ENCODE data around the gene PLAGL2.
"Not testable (repeated sequence)": the region's sequence is repeated elsewhere in the genome, so short reads cannot be mapped to it uniquely, and the experiment has no call there.

Gene PLAGL2

DNA sequence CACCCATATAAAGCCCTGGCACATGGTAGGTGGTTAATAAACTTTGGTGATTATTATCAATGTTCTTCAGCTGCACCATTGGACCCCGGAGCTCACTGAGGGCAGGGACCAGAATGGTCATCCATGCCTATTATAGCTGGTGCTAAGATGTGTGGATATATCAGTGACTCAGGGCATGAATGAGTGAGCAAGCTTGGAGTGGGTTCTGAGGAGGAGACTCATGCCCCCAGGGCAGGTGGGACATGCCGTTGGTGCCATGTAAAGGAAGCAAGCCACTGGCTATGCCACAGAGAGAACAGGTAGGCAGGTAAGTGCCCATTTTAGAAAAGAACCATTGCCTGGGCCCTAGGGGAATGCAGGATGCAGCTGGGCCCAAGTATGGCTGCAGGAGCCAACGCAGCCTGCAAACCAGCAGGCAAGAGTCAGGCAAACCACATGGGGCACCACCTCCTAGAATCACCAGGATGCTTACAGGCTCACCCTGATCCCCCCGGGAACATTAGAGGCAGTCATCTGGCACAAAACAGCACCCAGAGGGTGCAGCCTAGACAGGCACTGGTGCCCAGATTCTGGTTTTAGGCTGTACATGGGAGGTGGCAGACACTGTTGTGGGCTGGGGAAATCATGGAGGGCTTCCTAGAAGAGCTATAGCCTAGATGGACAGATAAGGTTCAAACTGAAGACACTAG is 23.5 kb downstream of the PLAGL2 start:
- no peak for DNase-seq (ENCODE audit: low read depth)

DNA sequence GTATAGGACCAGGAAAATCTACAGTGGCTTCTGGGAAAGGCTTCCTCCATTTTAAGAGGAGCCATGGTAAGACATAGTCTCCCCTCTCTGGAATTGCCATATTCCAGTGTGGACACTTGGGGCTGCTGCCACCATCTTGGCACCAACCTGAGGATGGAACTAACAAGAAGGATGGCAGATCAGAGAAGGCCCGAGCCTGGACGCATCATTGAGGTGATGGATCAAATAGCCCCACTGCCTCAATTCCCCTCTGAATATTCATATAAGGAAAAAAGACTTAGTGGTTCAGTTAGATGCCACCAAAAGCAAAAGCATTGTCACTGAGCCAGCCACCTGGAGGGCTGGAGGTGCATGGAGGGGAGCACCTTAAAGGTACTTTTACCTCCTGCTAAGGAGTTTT is 25.9 kb downstream of the PLAGL2 start:
- no peak for DNase-seq (ENCODE audit: low read depth)

DNA sequence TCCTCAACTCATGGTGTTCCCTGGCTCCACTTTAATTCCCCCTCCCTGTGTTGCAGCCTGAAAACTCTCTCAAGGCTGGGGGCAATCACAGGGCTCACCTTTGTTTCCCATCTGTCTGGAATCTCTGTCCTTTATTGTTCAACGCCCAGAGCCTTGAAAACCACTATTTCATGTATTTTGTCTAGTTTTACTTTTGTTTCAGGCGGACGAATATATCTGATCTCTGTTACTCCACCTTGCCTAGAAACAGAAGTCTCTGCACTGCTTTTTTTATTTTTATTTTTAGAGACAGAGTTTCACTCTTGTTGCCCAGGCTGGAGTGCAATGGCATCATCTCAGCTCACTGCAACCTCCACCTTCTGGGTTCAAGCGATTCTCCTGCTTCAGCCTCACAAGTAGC is 27.6 kb downstream of the PLAGL2 start:
- no peak for DNase-seq (ENCODE audit: low read depth)

DNA sequence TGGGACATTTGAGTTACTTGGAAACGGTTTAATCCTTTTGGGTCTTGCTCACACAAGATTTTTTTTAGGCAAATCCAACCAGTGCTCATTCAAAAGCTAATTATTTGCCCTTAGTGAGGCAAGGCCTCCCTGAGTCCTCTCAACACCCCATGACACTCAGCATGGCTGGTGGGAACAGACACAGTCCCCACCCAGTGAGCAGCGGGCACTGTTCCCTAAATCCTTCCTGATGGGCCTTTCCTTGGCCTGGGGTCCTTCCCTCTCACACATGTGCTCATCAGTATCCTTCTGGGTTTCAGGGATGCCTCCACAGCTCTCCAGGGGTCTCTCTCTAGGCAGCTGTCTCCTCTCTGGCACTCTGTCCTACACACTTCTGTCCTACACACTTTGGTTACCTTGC is 28.0 kb downstream of the PLAGL2 start:
- no peak for DNase-seq (ENCODE audit: low read depth)

DNA sequence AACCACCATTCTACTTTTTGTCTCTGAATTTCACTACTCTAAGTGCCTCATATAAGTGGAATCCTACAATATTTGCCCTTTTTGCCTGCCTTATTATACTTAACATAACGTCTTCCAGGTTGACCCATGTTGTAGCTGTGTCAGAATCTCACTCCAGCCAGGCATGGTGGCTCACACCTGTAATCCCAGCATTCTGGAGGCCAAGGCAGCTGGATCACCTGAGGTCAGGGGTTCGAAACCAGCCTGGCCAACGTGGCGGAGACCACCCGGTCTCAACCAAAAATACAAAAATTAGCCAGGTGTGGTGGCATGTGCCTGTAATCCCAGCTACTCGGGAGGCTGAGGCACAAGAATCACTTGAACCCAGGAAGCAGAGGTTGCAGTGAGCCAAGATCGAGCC is 29.8 kb downstream of the PLAGL2 start:
- DNase-seq (ENCODE audit: low read depth), result not testable (repeated sequence)

DNA sequence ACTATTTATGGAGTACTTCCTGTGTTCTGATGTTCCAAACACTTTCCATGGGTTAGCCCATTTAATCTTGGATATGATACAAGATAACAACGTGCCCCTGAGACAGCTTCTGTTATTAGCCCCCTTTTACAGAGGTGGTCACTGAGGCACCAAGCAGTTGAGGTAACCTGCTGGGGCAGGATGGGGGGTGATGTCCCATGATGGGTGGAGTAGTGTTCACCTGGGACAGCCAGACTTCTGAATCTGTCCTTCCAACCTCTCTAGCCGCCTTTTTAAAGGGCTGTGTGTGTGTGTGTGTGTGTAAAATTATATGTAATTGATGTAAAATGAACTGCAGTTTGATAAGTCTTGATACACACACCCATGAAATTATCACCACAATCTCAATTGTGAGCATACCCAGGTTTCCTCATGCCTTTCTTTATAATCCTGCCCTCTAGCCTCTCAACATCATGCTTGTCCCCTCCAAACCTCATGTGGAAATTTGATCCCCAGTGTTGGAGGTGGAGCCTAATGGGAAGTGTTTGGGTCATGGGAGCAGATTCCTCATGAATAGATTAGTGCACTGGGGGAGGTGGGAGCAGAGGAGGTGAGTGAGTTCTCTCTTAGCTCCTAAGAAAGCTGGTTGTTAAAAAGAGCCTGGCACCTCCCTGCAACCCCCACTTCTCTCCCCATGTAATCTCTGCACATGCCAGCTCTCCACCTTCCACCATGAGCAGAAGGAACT is 39.2 kb downstream of the PLAGL2 start:
- no peak for DNase-seq (ENCODE audit: low read depth)

DNA sequence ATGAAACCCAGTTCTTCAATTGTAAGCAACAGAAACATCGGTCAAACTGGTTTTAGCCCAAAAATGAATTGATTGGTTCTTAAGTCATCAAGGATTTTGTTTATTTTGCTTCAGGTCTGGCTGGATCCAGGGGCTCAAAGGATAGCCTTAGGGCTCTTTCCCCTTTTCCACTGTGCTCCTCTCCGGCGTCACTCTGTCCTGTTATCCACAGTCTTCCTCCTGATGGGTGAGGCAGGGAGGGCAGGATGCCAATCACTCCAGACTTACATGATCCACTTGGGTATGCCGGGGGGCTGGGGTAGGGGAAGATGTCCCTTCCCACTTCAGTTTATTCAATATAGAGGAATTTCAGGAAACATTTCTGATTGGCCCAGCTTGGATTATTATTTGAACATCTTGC is 40.0 kb downstream of the PLAGL2 start:
- no peak for DNase-seq (ENCODE audit: low read depth)

DNA sequence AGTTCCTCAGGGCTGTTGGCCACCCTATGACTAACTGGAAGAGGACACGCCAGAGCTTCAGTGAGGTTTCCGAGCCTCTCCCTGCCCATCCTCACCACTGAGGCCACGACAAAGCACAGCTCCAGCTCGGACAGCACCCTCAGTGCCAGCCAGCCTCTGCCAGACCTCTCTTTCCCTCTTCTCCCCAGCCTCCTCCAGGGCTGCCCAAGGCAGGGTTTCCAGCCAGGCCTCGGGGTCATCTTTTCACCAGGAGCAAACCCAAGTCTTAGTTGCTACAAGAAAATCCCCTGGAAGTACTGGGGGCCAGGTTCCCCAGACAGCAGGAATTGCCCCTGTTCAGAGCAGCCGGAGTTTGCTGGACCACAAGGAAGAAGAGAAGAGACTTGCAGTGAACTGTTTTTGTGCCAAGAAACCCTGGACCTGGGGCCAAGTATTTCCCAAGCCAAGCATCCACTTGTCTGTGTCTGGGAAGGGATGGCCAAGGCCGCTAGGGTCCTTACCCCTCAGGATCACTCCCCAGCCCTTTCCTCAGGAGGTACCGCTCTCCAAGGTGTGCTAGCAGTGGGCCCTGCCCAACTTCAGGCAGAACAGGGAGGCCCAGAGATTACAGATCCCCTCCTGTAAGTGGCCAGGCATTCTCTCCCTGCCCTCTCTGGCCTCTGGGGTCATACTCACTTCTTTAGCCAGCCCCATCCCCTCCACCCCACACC is 41.6 kb downstream of the PLAGL2 start:
- DNase-seq (ENCODE audit: low read depth), result no peak

DNA sequence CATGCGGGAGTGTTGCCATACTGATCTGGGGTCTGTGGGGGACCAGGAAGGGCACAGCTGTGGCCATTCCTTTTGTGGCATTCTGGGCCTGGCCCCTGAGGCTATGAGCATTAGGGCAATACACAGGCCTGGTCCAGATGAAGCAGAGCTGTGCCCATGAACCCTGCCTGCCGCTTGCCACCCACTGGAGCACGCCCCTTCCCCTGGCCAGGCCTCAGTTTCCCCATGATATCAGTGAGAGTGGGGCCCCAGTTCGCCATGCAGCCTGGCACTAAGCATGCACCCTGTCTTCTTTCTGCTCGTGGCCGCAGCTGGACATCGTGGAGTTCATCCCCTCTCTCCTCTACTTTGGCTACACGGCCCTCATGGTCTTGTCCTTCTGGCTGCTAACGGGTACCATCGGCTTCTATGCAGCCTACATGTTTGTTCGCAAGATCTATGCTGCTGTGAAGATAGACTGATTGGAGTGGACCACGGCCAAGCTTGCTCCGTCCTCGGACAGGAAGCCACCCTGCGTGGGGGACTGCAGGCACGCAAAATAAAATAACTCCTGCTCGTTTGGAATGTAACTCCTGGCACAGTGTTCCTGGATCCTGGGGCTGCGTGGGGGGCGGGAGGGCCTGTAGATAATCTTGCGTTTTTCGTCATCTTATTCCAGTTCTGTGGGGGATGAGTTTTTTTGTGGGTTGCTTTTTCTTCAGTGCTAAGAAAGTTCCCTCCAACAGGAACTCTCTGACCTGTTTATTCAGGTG is 42.4 kb downstream of the PLAGL2 start:
- no peak for DNase-seq (ENCODE audit: low read depth)

DNA sequence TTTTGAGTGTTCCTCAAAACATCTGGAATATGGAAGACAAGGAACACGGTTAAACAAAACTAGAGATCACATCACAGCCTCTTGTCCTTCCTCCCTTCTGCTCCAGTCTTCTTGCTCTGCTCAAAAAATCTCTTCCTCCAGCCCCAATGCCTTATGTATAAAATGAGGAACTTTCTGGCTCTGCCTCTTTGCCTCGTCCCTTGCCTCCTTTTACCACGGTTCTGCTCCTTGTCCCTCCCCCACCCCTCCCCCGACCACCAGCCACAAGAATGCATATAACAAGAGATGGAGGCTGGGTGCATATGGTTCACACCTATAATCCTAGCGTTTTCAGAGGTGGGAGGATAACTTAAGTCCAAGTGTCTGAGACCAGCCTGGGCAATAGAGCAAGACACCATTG is 43.6 kb downstream of the PLAGL2 start:
- DNase-seq (ENCODE audit: low read depth), result no peak

DNA sequence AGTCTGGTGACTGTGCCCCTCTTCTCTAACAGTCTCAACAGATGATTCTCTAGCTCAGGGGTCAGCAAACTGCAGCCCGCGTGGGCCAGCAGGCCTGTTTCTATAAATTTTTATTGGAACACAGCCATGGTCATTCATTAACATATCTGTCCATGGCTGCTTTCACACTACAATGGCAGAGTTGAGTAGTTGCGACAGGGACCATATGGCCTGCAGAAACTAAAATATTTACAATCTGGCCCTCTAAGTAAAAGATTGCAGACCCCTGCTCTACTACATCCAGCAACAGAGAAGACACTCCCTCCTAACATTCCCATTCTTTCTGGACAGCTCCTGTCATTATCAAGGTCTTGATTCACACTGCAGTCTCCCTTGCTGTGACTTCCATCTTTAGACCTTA is 45.2 kb downstream of the PLAGL2 start:
- no peak for DNase-seq (ENCODE audit: low read depth)

DNA sequence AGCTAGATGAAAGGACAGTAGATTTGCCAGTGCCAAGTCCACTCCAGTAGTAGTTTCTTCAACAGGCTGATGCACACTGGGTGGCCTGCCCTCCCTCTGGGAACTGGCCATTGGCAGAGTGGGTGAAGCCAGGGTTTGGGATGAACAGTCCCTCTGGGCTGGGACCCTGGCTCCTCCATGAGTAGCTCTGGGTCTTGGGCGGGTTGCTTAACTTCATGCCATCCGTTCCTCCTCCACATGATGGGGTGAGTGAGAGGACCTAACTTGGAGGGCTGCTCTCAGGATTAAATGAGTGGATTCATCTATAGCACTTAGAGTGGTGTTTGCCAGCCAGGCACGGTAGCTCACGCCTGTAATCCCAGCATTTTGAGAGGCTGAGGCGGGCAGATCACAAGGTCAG is 47.2 kb downstream of the PLAGL2 start:
- no peak for DNase-seq (ENCODE audit: low read depth)

DNA sequence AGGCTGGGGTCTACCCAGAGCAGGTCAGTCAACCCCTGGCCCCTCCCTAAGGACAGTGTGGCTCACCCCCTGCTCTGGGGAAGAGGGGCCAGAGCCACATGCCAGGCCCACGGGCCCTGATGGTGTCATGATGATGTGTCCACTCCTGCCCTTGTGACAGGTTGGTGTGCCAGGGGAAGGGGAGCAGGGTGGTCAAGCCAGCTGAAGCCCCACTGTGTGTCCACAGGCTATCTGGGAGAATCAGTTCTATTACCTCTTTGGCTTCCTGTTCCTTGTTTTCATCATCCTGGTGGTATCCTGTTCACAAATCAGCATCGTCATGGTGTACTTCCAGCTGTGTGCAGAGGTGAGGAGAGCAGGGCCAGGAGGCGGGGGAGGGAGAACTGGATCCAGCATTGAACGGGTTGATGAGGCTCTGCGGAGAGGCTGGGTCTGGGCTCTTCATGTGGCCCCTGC is 47.7 kb downstream of the PLAGL2 start:
- DNase-seq (ENCODE audit: low read depth), result no peak

DNA sequence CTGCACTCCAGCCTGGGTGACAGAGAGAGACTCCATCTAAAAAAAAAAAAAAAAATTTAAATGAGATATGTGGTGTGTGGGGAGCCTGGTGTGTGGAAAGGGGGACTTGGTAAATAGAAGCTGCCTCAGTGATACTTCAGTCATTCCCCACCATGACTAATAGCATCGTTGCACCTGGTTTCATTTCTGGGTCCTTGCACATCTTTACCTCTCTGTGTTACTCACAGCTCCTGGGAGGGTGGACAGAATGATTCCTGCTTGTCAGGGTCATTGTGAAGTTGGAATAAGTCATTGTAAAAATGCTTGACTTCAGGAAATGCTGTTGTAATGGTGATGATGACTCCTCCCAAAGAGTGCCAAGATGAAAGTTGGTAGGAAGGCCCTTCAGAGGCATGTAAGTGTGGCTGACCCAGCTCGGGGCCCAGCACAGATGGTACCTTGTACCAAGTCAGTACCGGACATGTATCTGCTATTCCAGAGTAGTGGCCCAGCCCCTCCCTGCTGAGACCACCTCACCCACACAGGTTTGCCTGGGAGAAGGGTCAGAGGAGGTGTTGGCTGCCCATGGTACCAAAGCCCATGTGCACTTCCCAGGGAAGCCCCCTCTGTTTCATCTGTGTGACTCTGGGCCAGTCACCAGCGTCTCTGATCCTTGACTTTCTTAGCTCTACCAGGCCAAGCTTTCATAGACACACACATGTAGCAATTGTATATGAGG is 48.4 kb downstream of the PLAGL2 start:
- DNase-seq (ENCODE audit: low read depth), result no peak

DNA sequence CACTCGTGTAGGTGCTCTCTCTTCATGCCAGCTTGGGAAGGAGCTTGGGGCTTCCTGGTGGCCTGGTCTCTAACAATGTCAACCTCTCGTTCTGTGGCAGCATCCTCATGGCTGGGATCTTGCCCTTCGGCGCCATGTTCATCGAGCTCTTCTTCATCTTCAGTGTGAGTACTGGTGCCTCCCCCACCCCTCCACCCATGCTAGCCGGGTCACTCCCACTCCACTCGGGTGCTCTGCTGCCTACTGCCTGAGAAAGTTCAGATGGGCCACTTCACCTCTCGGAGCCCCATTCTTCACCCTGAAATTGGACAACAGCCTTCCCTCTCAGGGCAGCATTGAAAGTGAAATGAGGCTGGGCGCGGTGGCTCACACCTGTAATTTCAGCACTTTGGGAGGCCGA is 49.2 kb downstream of the PLAGL2 start:
- no peak for DNase-seq (ENCODE audit: low read depth)

DNA sequence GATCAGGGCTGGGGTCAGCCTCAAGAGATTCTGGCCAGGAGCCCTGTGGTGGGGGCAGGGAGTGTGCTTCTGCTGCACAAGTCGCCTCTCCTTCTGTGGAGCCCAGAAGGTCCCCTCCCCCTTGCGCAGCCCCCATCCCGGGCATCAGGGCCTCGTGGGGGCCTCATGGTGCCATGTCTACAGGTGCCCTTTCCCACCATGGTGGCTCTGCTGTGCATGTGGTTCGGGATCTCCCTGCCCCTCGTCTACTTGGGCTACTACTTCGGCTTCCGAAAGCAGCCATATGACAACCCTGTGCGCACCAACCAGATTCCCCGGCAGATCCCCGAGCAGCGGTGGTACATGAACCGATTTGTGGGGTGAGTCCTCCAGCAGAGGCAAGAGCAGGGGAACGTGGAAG is 49.9 kb downstream of the PLAGL2 start:
- no peak for DNase-seq (ENCODE audit: low read depth)

DNA sequence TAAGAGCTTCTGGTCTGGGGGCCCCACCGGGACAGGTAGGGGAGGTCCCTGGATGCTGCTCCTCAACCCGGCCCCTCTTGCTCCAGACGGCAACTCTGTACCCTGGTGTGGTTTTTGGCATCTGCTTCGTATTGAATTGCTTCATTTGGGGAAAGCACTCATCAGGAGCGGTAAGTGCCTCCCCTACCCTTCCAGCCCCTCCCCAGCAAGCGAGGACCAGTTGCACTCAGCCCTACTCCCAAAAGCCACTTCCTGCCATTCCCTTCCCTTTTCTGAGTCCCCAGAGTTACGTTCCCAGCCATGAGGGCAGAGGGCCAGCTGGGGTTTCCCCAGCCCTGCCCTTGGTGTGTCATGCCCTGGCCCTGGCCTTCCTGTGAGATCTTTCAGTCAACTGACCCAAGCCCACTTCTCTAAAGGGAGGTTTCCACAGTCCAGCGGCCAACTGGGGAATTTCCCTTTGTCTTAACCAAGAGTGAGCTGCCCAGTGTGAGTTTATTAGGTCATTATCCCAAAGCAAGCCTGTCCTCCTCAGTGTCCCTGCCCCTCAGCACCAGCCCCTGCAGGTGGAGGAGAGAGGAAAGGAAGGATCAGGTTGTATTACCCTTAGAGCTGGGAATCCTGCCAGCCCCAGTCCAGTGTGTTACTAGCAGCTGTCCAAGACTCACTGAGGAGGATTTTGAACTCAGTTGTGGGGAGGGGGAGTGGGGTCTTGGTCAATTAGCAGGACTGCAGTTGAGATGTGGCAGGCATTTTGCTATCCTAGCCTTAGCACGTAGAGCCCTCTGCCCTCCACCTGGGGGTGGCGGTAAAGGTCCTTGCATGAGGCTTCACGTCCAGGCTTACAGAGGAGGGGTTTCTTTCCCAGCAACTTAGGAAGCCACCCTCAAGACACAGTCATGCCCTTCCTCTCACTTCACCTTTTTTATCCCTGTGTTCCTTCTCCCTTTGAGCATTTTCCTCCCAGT is 52.2 kb downstream of the PLAGL2 start:
- DNase-seq (ENCODE audit: low read depth), result peak; percentile 24

DNA sequence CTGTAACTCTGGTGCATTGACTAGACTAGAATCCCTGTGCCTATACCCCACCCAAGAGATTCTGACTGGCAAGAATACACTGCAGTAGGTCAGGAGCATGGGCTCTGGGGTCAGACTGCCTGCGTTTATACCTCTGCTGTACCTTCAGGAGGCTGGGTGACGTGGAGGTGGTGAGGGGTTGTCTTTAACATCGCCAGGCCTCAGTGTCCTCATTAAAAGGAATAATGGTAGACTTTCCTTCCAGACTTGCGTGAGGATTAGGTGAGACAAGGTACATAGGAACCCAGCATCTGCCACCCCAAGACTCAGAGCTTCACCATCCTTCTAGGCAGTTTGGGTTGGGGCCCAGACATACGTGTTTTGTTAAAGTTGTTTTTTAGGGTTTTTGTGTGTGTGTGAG is 53.8 kb downstream of the PLAGL2 start:
- DNase-seq (ENCODE audit: low read depth), result no peak

DNA sequence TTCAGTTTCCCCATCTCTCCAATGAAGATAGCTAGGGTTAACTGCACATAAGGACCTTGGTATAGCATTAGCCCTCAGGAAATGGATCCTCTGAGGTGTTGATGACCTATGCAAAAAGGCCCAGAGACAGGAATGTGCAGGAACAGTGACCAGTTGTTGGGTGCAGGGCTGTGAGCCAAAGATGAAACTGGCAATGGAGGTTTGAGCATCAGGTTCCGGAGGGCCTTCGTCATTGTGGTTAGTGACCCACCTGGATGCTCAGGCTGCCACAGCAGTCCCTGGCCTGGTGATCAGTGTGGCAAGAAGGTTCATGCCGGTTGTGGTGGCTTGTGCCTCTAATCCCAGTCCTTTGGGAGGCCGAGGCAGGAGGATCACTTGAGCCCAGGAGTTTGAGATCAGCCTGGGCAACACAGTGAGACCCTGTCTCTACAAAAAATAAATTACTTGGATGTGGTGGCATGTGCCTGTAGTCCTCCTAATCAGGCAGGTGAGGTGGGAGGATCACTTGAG is 54.3 kb downstream of the PLAGL2 start:
- no peak for DNase-seq (ENCODE audit: low read depth)

DNA sequence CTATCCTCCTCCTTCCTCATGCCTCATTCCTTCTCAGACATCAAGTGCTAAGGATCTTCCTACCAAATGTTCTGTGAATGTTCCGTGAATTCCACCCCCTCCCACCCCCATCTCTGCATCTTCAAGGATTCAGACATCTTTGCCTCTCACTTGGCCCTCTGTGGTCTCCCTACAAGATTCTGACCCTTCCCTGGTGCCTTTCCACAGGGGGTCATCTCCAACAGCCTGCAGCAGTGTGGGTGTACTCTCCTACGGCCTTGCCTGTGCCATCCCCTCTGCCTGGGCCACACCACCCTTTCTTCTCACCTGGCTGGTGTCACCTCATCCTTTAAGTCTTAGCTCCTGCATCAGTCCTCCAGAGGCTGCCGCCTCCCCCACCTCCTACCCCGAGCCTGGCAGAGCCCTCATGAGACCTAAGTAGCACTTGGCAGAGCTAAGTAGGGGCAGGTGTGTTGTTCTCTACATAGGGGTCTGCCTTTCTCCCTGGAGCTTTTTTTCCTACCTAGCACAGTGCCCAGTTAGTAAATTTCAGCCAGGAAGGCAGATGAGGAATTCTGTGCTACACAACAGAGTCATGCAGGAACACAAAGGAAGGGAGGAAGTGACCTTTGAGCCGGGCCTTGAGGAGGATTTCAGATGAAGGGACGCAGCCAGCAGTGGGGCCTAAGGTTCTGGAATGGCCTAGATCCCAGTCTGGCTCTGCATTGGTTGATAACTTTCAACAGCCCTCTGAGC is 55.0 kb downstream of the PLAGL2 start:
- no peak for DNase-seq (ENCODE audit: low read depth)
